K562 (cell line): ENCODE results near the gene MACF1. TPM values are rescaled to one million over a fixed set of nuclear protein-coding genes. Genes with fewer than 3 reads are reported as not detected.

Source experiments
- ATAC-seq: fragments of 200-7000 bp; cut with Tn5 transposase; 3 replicates; pipeline ENCODE4 v1.9.1; 2020; ENCODE audit warnings: moderate library complexity
- BruUV-seq: library from RNA; stranded (reverse); fragments of 400-500 nt; replicated peaks from 2 replicates; lab custom pipeline; 2021; lab: Mats Ljungman, UMichigan
- CTCF ChIA-PET: fragments of 300-600 bp; formaldehyde crosslinking; extraction: SDS; loops from one replicate; lab custom pipeline; 2021; ENCODE audit warnings: low intra/inter-chr PET ratio; lab: Yijun Ruan, JAX
- POLR2A ChIA-PET: fragments of 300-600, 350-650 bp; sonication (Branson Sonifier 250); formaldehyde crosslinking; extraction: SDS; loops from one replicate; lab custom pipeline; 2021; ENCODE audit warnings: antibody characterized with exemption, inconsistent platforms; lab: Yijun Ruan, JAX
- DNase-seq, 4 experiments: peaks; one replicate each; pipeline versions ENCODE4 v3.0.0 to v3.0.0-alpha.2; 2011 to 2018; ENCODE audit warnings: low spot score in 3 of 4, mixed read lengths in 3 of 4; ENCODE audit errors: extremely low read depth in 1 of 4
- FAIRE-seq: peaks from 2 replicates; lab custom pipeline; 2011; peaks lifted over from hg19 to GRCh38; lab: Jason Lieb, UNC
- H2AFZ ChIP-seq: 2 replicates; pipeline ENCODE4 v1.6.0; 2011; ENCODE audit warnings: low read depth, low read length, control low read depth, inconsistent platforms
- H3K27ac ChIP-seq: fragments of 200-600 bp; 3 replicates; pipeline ENCODE4 v1.8.0; 2011; ENCODE audit warnings: low read depth, mild to moderate bottlenecking, control low read depth, inconsistent platforms, low read length, moderate library complexity, mixed read lengths; ENCODE audit errors: extremely low read depth
- H3K27me3 ChIP-seq, 2 experiments: fragments of 300-600 bp in 1 of 2; 2 replicates in 1 of 2; 3 replicates in 1 of 2; pipeline versions ENCODE4 v1.6.0 to v1.8.0; 2011; ENCODE audit warnings: inconsistent platforms in 2 of 2, low read length in 2 of 2, mild to moderate bottlenecking in 1 of 2, mixed read lengths in 1 of 2, moderate library complexity in 1 of 2; ENCODE audit not compliant: control insufficient read depth in 2 of 2, insufficient read depth in 2 of 2
- H3K36me3 ChIP-seq: fragments of 300-600 bp; 3 replicates; pipeline ENCODE4 v1.8.0; 2011; ENCODE audit warnings: mild to moderate bottlenecking, low read length, inconsistent platforms; ENCODE audit not compliant: control insufficient read depth, insufficient read depth
- H3K4me1 ChIP-seq, 2 experiments: fragments of 200-600 bp in 1 of 2; replicated peaks in 1 of 2; 2 replicates in 1 of 2; 3 replicates in 1 of 2; pipeline versions ENCODE4 v1.5.1 to v1.8.0; 2011; ENCODE audit warnings: inconsistent platforms in 2 of 2, low read length in 2 of 2, mild to moderate bottlenecking in 1 of 2, mixed read lengths in 1 of 2, moderate library complexity in 1 of 2; ENCODE audit not compliant: control insufficient read depth in 2 of 2, insufficient read depth in 2 of 2
- H3K4me2 ChIP-seq: 2 replicates; pipeline ENCODE4 v1.6.1; 2011; ENCODE audit warnings: low read length, control low read depth, inconsistent platforms, mixed read lengths; ENCODE audit not compliant: insufficient read depth
- H3K4me3 ChIP-seq: fragments of 200-600 bp; sonication (generic), shearing (Covaris generic); 2 replicates; pipeline ENCODE4 v1.5.1; 2016; ENCODE audit warnings: control low read depth, inconsistent platforms
- H3K79me2 ChIP-seq: fragments of 200-600 bp; 3 replicates; pipeline ENCODE4 v1.8.0; 2011; ENCODE audit warnings: low read length, inconsistent platforms; ENCODE audit not compliant: control insufficient read depth, insufficient read depth
- H3K9ac ChIP-seq, 2 experiments: 2 replicates each; pipeline versions ENCODE4 v1.6.0 to v1.6.1; 2011; ENCODE audit warnings: low read depth in 2 of 2, low read length in 2 of 2, control low read depth in 1 of 2, inconsistent platforms in 1 of 2, mild to moderate bottlenecking in 1 of 2, mixed read lengths in 1 of 2; ENCODE audit not compliant: insufficient read depth in 1 of 2
- H3K9me1 ChIP-seq: one replicate; pipeline ENCODE4 v1.6.0; 2011; ENCODE audit warnings: inconsistent platforms, mild to moderate bottlenecking, low read length, moderate library complexity; ENCODE audit not compliant: control insufficient read depth, insufficient read depth
- H3K9me3 ChIP-seq: replicated peaks from 2 replicates; pipeline ENCODE4 v1.5.1; 2011; ENCODE audit warnings: low read depth, low read length, inconsistent platforms; ENCODE audit not compliant: control insufficient read depth, insufficient read depth
- H4K20me1 ChIP-seq: replicated peaks from 2 replicates; pipeline ENCODE4 v1.6.1; 2011; ENCODE audit warnings: low read length, inconsistent platforms, mixed read lengths; ENCODE audit not compliant: control insufficient read depth, insufficient read depth
- CBX8 ChIP-seq: fragments of 200-600 bp; sonication (generic); IDR thresholded peaks from 2 replicates; pipeline ENCODE4 v1.6.1; 2012; ENCODE audit warnings: borderline replicate concordance, mixed run types, low read depth, mild to moderate bottlenecking, moderate library complexity, mixed read lengths, low read length, control low read depth, inconsistent platforms; ENCODE audit not compliant: poor library complexity, severe bottlenecking; ENCODE audit errors: extremely low read depth
- FOXM1 ChIP-seq, 2 experiments: fragments of 450-650 bp in 1 of 2; sonication (generic) in 1 of 2; formaldehyde crosslinking in 1 of 2; IDR thresholded peaks; 2 replicates each; pipeline versions ENCODE4 v1.6.1 to v1.9.0; 2017 to 2022; ENCODE audit warnings: low read depth in 2 of 2, mild to moderate bottlenecking in 2 of 2, missing genetic modification reagents in 1 of 2, moderate library complexity in 1 of 2
- MITF ChIP-seq: IDR thresholded peaks from 2 replicates; pipeline ENCODE4 v1.6.1; 2014; ENCODE audit warnings: antibody characterized with exemption
- ZNF445 ChIP-seq: fragments of 250-450 bp; sonication (Bioruptor Pico); IDR thresholded peaks from 2 replicates; pipeline ENCODE4 v1.4.0; 2020; ENCODE audit warnings: low read depth, mild to moderate bottlenecking, moderate library complexity
- WGBS: fragments of 100-300 bp; shearing (Covaris generic); methylation state at CpG from one replicate; pipeline ENCODE4 v1.1.6; 2016; ENCODE audit warnings: low coverage, mixed read lengths; ENCODE audit not compliant: insufficient coverage; ENCODE audit errors: missing lambda C conversion rate; 5-methylcytosine and 5-hydroxymethylcytosine counted together
- in situ Hi-C: fragments of 300-500 bp; cut with MboI; formaldehyde crosslinking; loops from 4 replicates; pipeline ENCODE4 v1.15.0; 2018; ENCODE audit warnings: inconsistent platforms, mixed read lengths
- intact Hi-C: fragments of 100-400 bp; cut with micrococcal nuclease; formaldehyde crosslinking; loops from 2 replicates; pipeline ENCODE4 v1.14.2; 2022
- polyA plus RNA-seq, 8 experiments: library from polyadenylated mRNA; depleted of rRNA in 4 of 8; stranded (reverse) in 5 of 8; unstranded in 3 of 8; fragments of >200 nt; fragmentation: Nextera tagmentation in 2 of 8; fragmentation: Illumina TruSeq in 1 of 8; extraction: Ambion mirVana in 2 of 8; extraction: Trizol in 1 of 8; gene quantifications; 2 replicates each; pipeline versions ENCODE4 v1.2.1 to v1.2.3, GENCODE V29; 2011 to 2014; ENCODE audit warnings: inconsistent platforms in 1 of 8, missing spikeins in 1 of 8
- total RNA-seq, 7 experiments: library from RNA; depleted of rRNA in 6 of 7; stranded (reverse); fragments of >200 nt in 6 of 7; fragmentation: Illumina TruSeq in 2 of 7; extraction: Trizol in 2 of 7; gene quantifications; 2 replicates each; pipeline versions ENCODE4 v1.2.1 to v1.2.3, GENCODE V29; 2011 to 2021; ENCODE audit warnings: low replicate concordance in 1 of 7
- TF ChIP-seq, protein P1 (sequence below): fragments of 450-650 bp; formaldehyde crosslinking; conservative IDR thresholded peaks from 2 replicates; pipeline ENCODE4 v1.4.0; 2022; ENCODE audit warnings: mild to moderate bottlenecking, missing genetic modification characterization
- TF ChIP-seq, protein P2 (sequence below): sonication (generic); formaldehyde crosslinking; IDR thresholded peaks from 2 replicates; pipeline ENCODE4 v1.8.1; 2023; ENCODE audit warnings: mild to moderate bottlenecking, missing genetic modification reagents, moderate library complexity
- TF ChIP-seq, protein P3 (sequence below): fragments of 450-650 bp; IDR thresholded peaks from 2 replicates; pipeline ENCODE4 v1.6.1; 2017; ENCODE audit warnings: mild to moderate bottlenecking, moderate library complexity

MACF1 gene
- total and polyA plus RNA-seq, 9 of the 15 experiments (the other 6 are each of a cell fraction or from before 2014, with no cell fraction given): 13.2 to 232 (median 112) TPM

GRCh38 chr1:39369565-39369964 is 165.1 kb downstream of the MACF1 start:
- Histone ChIP-seq H4K20me1 (no peaks in the 10 kb centered on the region), H3K9ac (no peak overlapping the region), H3K36me3 (peaks cover 69% of the 10 kb centered on the region), H2AFZ (no peak overlapping the region), H3K4me3 (no peak overlapping the region), H3K4me2 (no peak overlapping the region), H3K27me3 (no peaks in the 10 kb centered on the region), H3K27ac (no peak overlapping the region), H3K79me2 (no peaks in the 10 kb centered on the region), H3K9me3 (no peaks in the 10 kb centered on the region), H3K4me1 (no peaks in the 10 kb centered on the region), H3K9me1 (no peaks in the 10 kb centered on the region)
- DNase-seq (no peak), FAIRE-seq (no peak), ATAC-seq (no peak)
- BruUV-seq: no TSS peak
- intact Hi-C loops: no loop called here
- POLR2A ChIA-PET: interaction anchor here (1.2 to 1.6 kb wide), 4 partner anchors 11 to 22 kb away, joined by 3 to 4 read pairs (median 3); no protein-coding TSS in a partner anchor
- CTCF ChIA-PET: no interaction called here
- WGBS: over 99% methylated on average over 4 of the region's 4 CpGs
- in situ Hi-C loops: no loop called here
- TF ChIP-seq ZNF445 (CRISPR knock-in tag) (no peak), CBX8 (no peak), MITF (no peak), FOXM1 (IDR thresholded peaks at IDR 0.05; ENCODE audit: low read depth) (no peak), FOXM1 (CRISPR knock-in tag; IDR thresholded peaks at IDR 0.05; ENCODE audit: low read depth) (no peak)
- TF ChIP-seq, protein P1, sequence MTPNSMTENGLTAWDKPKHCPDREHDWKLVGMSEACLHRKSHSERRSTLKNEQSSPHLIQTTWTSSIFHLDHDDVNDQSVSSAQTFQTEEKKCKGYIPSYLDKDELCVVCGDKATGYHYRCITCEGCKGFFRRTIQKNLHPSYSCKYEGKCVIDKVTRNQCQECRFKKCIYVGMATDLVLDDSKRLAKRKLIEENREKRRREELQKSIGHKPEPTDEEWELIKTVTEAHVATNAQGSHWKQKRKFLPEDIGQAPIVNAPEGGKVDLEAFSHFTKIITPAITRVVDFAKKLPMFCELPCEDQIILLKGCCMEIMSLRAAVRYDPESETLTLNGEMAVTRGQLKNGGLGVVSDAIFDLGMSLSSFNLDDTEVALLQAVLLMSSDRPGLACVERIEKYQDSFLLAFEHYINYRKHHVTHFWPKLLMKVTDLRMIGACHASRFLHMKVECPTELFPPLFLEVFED (CRISPR knock-in tag): no peak
- TF ChIP-seq, protein P2, sequence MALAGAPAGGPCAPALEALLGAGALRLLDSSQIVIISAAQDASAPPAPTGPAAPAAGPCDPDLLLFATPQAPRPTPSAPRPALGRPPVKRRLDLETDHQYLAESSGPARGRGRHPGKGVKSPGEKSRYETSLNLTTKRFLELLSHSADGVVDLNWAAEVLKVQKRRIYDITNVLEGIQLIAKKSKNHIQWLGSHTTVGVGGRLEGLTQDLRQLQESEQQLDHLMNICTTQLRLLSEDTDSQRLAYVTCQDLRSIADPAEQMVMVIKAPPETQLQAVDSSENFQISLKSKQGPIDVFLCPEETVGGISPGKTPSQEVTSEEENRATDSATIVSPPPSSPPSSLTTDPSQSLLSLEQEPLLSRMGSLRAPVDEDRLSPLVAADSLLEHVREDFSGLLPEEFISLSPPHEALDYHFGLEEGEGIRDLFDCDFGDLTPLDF (CRISPR knock-in tag): no peak
- TF ChIP-seq, protein P3, sequence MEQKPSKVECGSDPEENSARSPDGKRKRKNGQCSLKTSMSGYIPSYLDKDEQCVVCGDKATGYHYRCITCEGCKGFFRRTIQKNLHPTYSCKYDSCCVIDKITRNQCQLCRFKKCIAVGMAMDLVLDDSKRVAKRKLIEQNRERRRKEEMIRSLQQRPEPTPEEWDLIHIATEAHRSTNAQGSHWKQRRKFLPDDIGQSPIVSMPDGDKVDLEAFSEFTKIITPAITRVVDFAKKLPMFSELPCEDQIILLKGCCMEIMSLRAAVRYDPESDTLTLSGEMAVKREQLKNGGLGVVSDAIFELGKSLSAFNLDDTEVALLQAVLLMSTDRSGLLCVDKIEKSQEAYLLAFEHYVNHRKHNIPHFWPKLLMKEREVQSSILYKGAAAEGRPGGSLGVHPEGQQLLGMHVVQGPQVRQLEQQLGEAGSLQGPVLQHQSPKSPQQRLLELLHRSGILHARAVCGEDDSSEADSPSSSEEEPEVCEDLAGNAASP: no peak
